Measurements from ENCODE around the gene KRT12. TPM values are rescaled to one million over a fixed set of nuclear protein-coding genes. Genes with fewer than 3 reads are reported as not detected.

KRT12 gene
- total and polyA plus RNA-seq, 2 experiments from 2014 or later, result not detected

- WGBS (ENCODE audit: low lambda C conversion rate, missing lambda C conversion rate), result 95% methylated on average over 5 of the region's 5 CpGs
- no peak overlapping the region for H3K27ac ChIP-seq
- TF ChIP-seq EZH2 (IDR thresholded peaks at IDR 0.05; ENCODE audit: borderline replicate concordance) (no peak), EZH2phosphoT487 (IDR thresholded peaks at IDR 0.05; ENCODE audit: low read depth, severe bottlenecking, unreplicated experiment) (no peak), CTCF (IDR thresholded peaks at IDR 0.05; ENCODE audit: poor library complexity) (no peak)
- no peaks in the 10 kb centered on the region for H4K20me1 ChIP-seq (ENCODE audit: insufficient read depth, poor library complexity, severe bottlenecking)
- no peak for DNase-seq (ENCODE audit: low spot score)
- H3K4me2 ChIP-seq, result no peak overlapping the region
- no peaks in the 10 kb centered on the region for H3K9me2 ChIP-seq (replicated peaks; ENCODE audit: insufficient read depth)
- H3K79me2 ChIP-seq, result no peaks in the 10 kb centered on the region
- H3K9me3 ChIP-seq (ENCODE audit: low read depth), result no peaks in the 10 kb centered on the region
- peaks cover 26% of the 10 kb centered on the region for H3K4me1 ChIP-seq (ENCODE audit: insufficient read depth)
- H3K4me3 ChIP-seq, result no peak overlapping the region
- no peaks in the 10 kb centered on the region for H3K36me3 ChIP-seq (replicated peaks; ENCODE audit: insufficient read depth, low read depth)
- H3K27me3 ChIP-seq, result no peaks in the 10 kb centered on the region
- no peak overlapping the region for H2AFZ ChIP-seq
These were observed 38.3 kb upstream of the KRT12 start for GRCh38 chr17:40905370-40905769.

GRCh38 chr17:40903129-40903847, 36.3 kb upstream of the KRT12 start:
- Histone ChIP-seq H3K4me1 (ENCODE audit: insufficient read depth) (peaks cover 23% of the 10 kb centered on the region), H3K27me3 (no peaks in the 10 kb centered on the region), H3K36me3 (replicated peaks; ENCODE audit: insufficient read depth, low read depth) (no peaks in the 10 kb centered on the region), H3K4me2 (peak overlapping the region; percentile 51), H3K4me3 (no peak overlapping the region), H3K9me3 (ENCODE audit: low read depth) (no peaks in the 10 kb centered on the region), H3K9me2 (replicated peaks; ENCODE audit: insufficient read depth) (no peaks in the 10 kb centered on the region), H3K79me2 (no peaks in the 10 kb centered on the region), H4K20me1 (ENCODE audit: insufficient read depth, poor library complexity, severe bottlenecking) (no peaks in the 10 kb centered on the region), H3K27ac (peak overlapping the region; percentile 97), H2AFZ (no peak overlapping the region)
- DNase-seq (ENCODE audit: low spot score), result peak; percentile 68
- TF ChIP-seq EZH2 (IDR thresholded peaks at IDR 0.05; ENCODE audit: borderline replicate concordance) (no peak), EZH2phosphoT487 (IDR thresholded peaks at IDR 0.05; ENCODE audit: low read depth, severe bottlenecking, unreplicated experiment) (no peak), CTCF (IDR thresholded peaks at IDR 0.05; ENCODE audit: poor library complexity) (no peak)
- WGBS (ENCODE audit: low lambda C conversion rate, missing lambda C conversion rate), result 59% methylated on average over 12 of the region's 12 CpGs

DNA sequence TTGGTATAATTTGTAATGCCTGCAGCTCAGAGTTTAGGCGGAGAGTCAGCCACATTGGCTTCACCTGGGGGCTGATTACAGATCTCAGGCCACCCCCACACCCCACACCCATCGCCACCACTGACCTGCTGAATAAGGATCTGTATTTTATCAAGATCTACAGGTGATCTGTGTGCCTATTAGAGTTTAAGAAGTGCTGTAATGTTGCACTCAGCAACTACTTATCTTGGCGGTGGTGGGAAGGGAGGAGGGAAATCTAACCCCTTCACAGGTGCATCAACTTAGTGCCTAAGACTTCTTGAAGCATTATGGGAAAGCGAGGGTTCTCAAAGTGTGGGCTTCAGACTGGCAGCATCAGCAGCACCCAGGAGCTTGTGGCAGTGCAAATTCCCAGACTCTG, 35.5 kb upstream of the KRT12 start:
- H3K4me3 ChIP-seq, result no peak overlapping the region
- peak overlapping the region; percentile 38 for H3K4me2 ChIP-seq
- H3K27ac ChIP-seq, result peak overlapping the region; percentile 97

More for the DNA sequence above, 35.5 kb upstream of the KRT12 start:
- H3K9me2 ChIP-seq (replicated peaks; ENCODE audit: insufficient read depth), result no peaks in the 10 kb centered on the region
- TF ChIP-seq EZH2 (IDR thresholded peaks at IDR 0.05; ENCODE audit: borderline replicate concordance) (no peak), CTCF (IDR thresholded peaks at IDR 0.05; ENCODE audit: poor library complexity) (no peak), EZH2phosphoT487 (IDR thresholded peaks at IDR 0.05; ENCODE audit: low read depth, severe bottlenecking, unreplicated experiment) (no peak)
- H4K20me1 ChIP-seq (ENCODE audit: insufficient read depth, poor library complexity, severe bottlenecking), result no peaks in the 10 kb centered on the region
- no peaks in the 10 kb centered on the region for H3K79me2 ChIP-seq
- WGBS (ENCODE audit: low lambda C conversion rate, missing lambda C conversion rate), result 51% methylated on average over 4 of the region's 4 CpGs
- no peaks in the 10 kb centered on the region for H3K9me3 ChIP-seq (ENCODE audit: low read depth)
- no peak for DNase-seq (ENCODE audit: low spot score)
- H3K4me1 ChIP-seq (ENCODE audit: insufficient read depth), result peaks cover 23% of the 10 kb centered on the region
- no peaks in the 10 kb centered on the region for H3K27me3 ChIP-seq
- H3K36me3 ChIP-seq (replicated peaks; ENCODE audit: insufficient read depth, low read depth), result no peaks in the 10 kb centered on the region
- no peak overlapping the region for H2AFZ ChIP-seq
